ENCODE data around the gene DYNLRB1. TPM values are rescaled to one million over a fixed set of nuclear protein-coding genes. Genes with fewer than 3 reads are reported as not detected.

The DYNLRB1 gene
- total RNA-seq, 4 donors from 2014 or later = 158 to 258 (median 209) TPM

GRCh38 chr20:34542439-34542838 lies 26.2 kb downstream of the DYNLRB1 start:
- Histone ChIP-seq H3K4me1 (peaks cover 0 to 6% (median 0%) of the 10 kb centered on the region in 3 donors), H3K27me3 (no peaks in the 10 kb centered on the region), H3K9me3 (no peaks in the 10 kb centered on the region), H3K4me3 (no peak overlapping the region), H3K27ac (no peak overlapping the region), H3K36me3 (peaks cover 0 to 52% of the 10 kb centered on the region in 2 donors)
- ATAC-seq = no peak
- WGBS, 2 donors (ENCODE audit: low coverage in 1 of 2) = 95 to 97% methylated on average over 4 to 5 of the region's 6 CpGs
- TF ChIP-seq CTCF (IDR thresholded peaks at IDR 0.05) (no peak), POLR2AphosphoS5 (IDR thresholded peaks at IDR 0.05) (no peak), EP300 (IDR thresholded peaks at IDR 0.05) (no peak), POLR2A (IDR thresholded peaks at IDR 0.05) (no peak)

- ATAC-seq = no peak
- Histone ChIP-seq H3K27me3 (no peaks in the 10 kb centered on the region), H3K27ac (no peak overlapping the region), H3K36me3 (peaks cover 0 to 41% of the 10 kb centered on the region in 2 donors), H3K4me1 (peaks cover 0 to 6% (median 0%) of the 10 kb centered on the region in 3 donors), H3K9me3 (no peaks in the 10 kb centered on the region), H3K4me3 (no peak overlapping the region)
- 61 to 88% methylated on average over 4 of the region's 12 CpGs for WGBS, 2 donors (ENCODE audit: low coverage in 1 of 2)
- TF ChIP-seq POLR2A (IDR thresholded peaks at IDR 0.05) (no peak), EP300 (IDR thresholded peaks at IDR 0.05) (no peak), POLR2AphosphoS5 (IDR thresholded peaks at IDR 0.05) (no peak)
These were observed 27.3 kb downstream of the DYNLRB1 start for GRCh38 chr20:34543463-34544056.

DNA sequence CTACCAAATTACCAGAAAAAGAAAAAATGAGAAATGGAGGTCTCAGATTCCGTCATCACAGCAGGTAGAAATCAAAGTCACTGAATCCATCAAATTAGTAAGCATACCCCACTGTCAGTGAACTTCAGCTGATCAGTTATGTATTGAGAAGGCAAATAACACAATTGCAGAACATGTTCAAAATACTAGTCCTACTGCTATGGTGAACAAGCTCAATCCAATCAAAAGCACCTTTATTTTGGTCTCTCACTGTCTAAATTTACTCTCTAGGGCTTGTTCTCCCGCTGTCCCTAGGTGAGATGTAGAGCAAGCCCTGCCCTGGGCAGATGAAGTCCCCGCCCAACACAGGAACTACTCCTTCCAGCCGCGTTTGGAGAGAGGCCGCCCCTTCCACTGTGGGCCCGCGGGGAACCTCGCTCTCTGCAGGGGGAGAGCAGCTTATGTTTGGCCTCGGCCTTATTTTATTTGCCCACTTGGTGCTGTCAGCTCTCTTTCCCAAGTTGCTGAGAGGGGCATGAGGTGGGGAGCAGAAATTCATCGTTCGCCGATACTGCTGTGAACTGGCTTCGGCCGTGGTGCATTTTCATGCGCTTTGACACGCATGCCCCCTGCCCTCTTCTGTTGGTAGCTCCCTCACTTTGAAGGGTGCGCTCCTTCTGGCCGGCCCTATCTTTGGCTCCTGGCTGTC lies 28.0 kb downstream of the DYNLRB1 start:
- no peak for ATAC-seq
- H3K4me3 ChIP-seq = no peak overlapping the region
- H3K27ac ChIP-seq = no peak overlapping the region
- WGBS, 2 donors (ENCODE audit: low coverage in 1 of 2) = 44 to 45% methylated on average over 3 to 11 of the region's 19 CpGs
- H3K4me1 ChIP-seq = peaks cover 0 to 6% (median 0%) of the 10 kb centered on the region in 3 donors
- TF ChIP-seq POLR2A (IDR thresholded peaks at IDR 0.05) (no peak), POLR2AphosphoS5 (IDR thresholded peaks at IDR 0.05) (no peak), CTCF (IDR thresholded peaks at IDR 0.05) (no peak), EP300 (IDR thresholded peaks at IDR 0.05) (no peak)
- H3K36me3 ChIP-seq = peaks cover 0 to 35% of the 10 kb centered on the region in 2 donors
- no peaks in the 10 kb centered on the region for H3K9me3 ChIP-seq
- H3K27me3 ChIP-seq = no peaks in the 10 kb centered on the region

GRCh38 chr20:34546751-34547181 lies 30.5 kb downstream of the DYNLRB1 start:
- no peak overlapping the region for H3K27ac ChIP-seq
- H3K4me1 ChIP-seq = peaks cover 0 to 6% (median 0%) of the 10 kb centered on the region in 3 donors
- no peak for TF ChIP-seq EP300 (IDR thresholded peaks at IDR 0.05)
- TF ChIP-seq CTCF (IDR thresholded peaks at IDR 0.05) = no peak
- no peak for TF ChIP-seq POLR2A (IDR thresholded peaks at IDR 0.05)
- no peak for TF ChIP-seq POLR2AphosphoS5 (IDR thresholded peaks at IDR 0.05)
- no peaks in the 10 kb centered on the region for H3K27me3 ChIP-seq
- 70 to 91% methylated on average over 4 to 11 of the region's 11 CpGs for WGBS, 2 donors (ENCODE audit: low coverage in 1 of 2)
- ATAC-seq = no peak
- no peak overlapping the region for H3K4me3 ChIP-seq
- peaks cover 0 to 9% of the 10 kb centered on the region in 2 donors for H3K36me3 ChIP-seq
- no peaks in the 10 kb centered on the region for H3K9me3 ChIP-seq

DNA sequence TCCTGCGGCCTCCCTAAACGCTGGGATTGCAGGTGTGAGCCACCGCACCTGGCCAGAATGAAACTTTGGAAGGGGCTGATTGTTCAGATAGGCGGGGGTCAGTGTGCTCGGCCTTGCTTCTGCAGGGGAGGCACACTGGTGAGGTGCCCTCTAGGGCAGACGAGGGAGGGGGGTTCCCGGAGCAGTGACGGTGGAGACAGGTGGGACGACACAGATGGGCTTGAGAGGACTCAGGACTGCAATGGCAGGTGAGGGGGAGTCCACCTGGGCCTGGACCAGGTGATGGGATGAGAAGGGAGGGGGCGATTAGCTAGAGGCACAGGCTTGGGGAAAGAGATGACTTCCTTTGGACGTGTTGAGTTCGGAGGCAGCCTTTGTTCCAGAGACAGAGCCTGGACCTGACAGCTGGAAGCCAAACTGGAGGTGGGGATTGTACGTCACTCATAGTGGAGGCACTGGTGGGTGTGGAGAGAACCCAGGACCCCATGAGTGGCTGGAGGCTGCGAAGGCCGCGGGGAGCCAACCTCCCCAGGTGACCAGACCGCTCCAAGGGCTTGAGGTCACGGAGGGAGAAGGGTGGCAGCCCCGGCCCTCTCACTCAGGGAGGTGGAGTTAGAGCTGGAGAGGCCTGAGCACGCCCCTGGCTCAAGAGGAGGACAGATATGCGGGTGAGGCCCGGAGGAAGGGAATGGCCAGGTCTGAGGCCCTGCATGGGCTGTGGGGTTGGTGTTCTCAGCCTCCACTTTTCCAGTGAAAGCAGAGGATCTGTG lies 31.8 kb downstream of the DYNLRB1 start:
- ATAC-seq = no peak
- H3K4me3 ChIP-seq = no peak overlapping the region
- H3K27ac ChIP-seq = no peak overlapping the region
- TF ChIP-seq POLR2AphosphoS5 (IDR thresholded peaks at IDR 0.05) (no peak), POLR2A (IDR thresholded peaks at IDR 0.05) (no peak), CTCF (IDR thresholded peaks at IDR 0.05) (no peak), EP300 (IDR thresholded peaks at IDR 0.05) (no peak)
- WGBS, 2 donors (ENCODE audit: low coverage in 1 of 2) = 80 to 84% methylated on average over 6 to 17 of the region's 22 CpGs
- H3K36me3 ChIP-seq = no peaks in the 10 kb centered on the region
- H3K27me3 ChIP-seq = no peaks in the 10 kb centered on the region
- H3K4me1 ChIP-seq = peaks cover 0 to 6% (median 0%) of the 10 kb centered on the region in 3 donors
- H3K9me3 ChIP-seq = no peaks in the 10 kb centered on the region
